NOMO-1 (cell line): ENCODE measurements around the gene TAS2R60.
"Not testable (repeated sequence)": the region's sequence is repeated elsewhere in the genome, so short reads cannot be mapped to it uniquely, and the experiment has no call there.

Experiments
- DNase-seq, 2 experiments: peaks; one replicate each; lab custom pipeline; 2025; ENCODE audit not compliant: unreplicated experiment in 2 of 2; lab: John Stamatoyannopoulos, UW

The TAS2R60 gene, protein sequence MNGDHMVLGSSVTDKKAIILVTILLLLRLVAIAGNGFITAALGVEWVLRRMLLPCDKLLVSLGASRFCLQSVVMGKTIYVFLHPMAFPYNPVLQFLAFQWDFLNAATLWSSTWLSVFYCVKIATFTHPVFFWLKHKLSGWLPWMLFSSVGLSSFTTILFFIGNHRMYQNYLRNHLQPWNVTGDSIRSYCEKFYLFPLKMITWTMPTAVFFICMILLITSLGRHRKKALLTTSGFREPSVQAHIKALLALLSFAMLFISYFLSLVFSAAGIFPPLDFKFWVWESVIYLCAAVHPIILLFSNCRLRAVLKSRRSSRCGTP

DNA sequence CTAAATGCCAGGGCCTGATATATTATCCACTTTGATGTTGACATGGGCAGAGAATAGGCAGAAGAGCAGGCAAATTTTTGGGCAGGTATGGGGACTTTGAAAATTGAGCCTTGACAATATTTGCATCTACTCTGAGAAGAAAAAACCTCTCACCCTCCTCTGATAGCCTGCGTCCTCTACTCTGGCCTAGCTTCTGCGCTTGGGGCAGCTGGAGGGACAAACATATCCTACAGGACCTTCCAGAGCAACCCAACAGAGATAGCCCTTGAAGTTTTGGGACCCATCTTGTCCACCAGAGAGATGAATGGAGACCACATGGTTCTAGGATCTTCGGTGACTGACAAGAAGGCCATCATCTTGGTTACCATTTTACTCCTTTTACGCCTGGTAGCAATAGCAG lies at the start of gene TAS2R60:
Gene TAS2R60, plus strand, starts transcription at position 301 of the 400 bp plus-strand sequence. Its CDS starts 0 bp downstream, at position 301.
- no peak for DNase-seq

DNA sequence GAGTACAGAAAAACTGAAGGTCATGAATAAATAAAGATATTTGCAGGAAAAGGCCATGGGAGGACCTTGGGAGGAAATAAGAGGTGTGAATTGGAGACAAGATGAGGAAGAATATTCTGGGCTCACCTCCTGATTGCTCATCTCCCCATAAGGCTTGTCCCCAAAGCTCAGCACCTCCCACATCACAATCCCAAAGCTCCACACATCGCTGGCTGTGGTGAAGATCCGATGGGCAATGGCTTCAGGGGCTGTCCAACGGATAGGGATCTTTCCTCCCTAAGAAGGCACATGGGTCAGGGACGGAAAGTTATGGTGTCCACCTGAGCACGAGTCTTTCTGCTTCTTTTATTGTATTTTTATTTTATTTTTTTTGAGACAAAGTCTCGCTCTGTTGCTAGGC lies 49.2 kb upstream of the TAS2R60 start:
- DNase-seq, result no peak

DNA sequence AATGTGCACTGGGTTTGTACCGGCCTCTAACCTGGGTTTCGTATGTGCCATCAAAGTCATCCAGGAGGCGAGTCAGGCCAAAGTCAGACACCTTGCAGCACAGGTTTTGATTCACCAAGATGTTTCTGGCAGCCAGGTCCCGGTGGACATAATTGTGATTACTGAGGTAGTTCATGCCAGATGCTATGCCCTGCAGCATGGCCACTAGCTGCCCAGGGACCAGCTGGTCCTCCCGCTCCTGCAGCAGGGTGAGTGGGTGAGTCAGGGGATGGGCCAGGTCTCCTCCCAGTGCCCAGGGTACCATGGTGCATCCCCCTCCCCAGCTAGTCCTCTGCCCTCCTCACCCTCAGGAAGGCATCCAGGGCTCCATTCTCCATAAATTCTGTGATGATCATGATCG lies 48.5 kb upstream of the TAS2R60 start:
- DNase-seq, result no peak

DNA sequence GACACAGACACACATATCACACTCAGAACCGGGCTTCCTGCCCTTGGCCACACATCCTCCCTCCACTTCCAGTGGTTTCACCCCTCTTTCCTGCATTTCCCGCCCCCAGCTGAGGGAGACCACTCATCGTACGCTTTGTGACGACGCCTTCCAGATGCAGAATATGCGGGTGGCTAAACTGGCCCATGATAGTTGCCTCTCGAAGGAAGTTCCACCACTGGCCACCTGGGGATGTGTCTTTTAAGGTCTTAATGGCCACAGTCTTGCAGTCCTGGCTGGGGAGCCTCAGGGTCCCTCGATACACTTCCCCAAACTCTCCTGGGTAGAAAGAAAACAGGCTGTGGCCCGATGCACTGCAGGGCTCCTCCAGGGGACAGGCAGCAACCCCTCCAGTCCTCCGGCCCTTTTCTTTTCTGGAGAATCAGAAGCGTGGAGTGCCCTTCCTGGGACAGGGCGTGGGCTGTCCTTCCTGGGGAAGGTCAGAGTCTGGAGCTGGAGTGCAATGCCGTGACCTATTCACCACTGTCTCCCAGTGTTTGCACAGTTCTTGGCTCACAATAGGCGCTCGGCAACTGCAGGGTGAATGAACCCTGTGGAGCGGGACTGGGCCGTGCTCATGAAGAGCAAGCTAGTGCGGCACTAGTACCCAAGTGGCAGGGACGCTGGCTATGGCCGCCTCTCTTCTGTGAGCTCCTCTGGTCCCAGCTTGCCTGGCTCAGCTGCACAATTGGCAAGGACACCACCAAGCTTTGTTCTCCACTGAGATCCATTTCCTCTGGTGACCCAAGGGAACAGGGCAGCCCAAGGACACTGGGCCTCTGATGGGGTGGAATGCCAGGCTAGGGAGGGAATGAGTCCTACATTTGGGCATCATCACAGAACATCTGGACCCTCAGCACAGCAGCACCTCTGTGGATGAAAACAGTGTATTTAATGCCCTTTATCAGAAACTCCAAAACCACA lies 47.8 kb upstream of the TAS2R60 start:
- DNase-seq, result no peak

DNA sequence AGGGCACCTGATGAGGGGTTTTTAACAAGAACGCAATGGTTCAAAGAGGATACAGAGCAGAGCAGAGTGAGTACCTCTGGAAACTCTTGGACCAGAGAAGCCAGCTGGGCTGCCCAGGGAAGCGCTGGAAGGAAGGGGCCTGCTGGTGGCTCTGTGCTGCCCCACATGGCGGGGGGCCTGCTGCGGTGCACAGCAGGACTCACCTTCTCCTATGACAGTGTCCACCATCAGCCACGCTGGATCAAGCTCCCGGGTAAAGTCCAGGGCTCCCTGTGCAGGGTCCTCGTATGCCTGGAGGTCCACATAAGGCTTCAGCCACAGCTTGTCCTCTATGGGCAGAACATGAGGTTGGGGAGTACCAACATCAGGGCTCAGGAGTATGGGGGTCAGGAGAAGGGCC lies 47.1 kb upstream of the TAS2R60 start:
- no peak for DNase-seq

DNA sequence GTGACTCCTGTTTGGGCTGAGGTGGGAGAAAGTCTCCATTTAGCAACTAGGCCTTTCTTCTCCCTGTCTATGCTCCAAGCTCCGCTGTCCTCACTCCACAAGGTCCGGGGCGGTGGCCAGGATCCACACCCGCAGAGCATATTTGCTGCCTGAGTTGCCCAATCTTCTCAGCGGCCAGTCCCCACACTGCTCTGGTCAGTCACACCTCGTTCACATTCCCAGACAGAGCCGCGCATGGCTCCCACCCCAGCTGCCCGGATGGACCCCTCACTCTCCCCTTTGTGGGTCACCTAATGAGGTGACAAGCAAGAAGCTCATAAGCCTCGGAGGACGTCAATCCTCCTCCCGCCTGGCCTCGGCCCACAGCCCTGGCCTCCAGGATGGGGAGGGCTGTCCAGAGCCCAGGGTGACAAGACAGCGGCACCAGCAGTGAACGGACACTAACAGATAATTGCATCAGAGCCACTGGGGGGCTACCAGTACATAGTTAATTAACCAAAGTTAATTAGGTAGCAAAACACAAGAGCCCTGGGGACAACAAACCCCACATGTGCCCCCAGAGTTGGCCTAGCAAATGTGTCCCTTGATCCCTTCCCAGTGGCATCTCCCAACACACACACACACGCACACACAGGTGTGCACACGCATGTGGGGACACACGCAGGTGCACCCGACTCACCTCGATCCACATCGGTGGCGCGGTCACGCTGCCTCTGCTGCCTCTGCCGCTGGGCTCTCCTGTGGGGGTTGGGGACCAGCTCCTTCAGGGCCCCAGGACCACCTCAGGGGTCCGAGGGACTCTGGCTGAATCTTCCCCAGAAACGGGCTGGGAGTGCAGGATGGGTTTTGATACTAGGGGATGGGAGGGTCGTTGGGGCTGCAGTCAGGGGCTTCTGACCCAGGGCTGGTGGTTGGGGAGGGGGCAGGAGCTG lies 46.4 kb upstream of the TAS2R60 start:
- no peak for DNase-seq

DNA sequence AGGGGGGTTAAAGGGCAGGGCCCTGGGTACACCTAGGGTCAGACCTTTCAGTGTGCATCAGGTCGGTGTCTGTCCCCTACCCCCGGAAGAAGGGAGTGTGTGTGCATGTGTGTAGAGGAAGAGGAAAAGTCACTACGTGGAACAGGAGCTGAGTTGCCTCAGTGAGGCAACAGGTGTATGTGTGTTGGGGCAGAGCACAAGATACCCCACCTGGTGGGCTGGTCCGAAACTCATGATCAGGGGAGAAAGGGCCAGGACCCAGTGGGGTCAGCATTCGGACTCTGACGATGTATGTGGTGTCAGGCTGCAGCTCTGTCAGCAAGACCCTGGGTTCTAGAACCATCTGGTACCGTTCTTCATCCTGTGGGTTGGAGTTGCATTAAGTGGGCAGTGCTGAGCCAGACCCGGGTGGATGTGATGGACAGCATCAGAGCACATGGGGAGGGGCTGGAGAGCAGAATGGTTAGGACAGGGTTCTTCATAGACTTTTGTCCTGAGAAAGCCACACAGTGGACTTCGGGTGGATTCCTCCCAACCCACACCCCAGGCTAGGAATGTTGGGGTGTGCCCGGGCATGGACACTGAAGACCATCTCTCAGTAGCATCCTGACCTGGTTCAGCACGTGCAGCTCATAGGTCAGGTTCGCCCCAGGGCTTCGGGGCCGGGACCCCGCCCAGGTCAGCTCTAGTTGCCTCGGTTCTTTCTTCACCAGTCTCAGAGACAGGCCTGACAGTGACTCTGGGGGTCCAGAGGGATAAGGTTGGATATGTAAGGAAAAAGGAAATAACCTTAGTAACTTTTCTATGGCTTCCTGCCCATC lies 45.3 kb upstream of the TAS2R60 start:
- no peak for DNase-seq

DNA sequence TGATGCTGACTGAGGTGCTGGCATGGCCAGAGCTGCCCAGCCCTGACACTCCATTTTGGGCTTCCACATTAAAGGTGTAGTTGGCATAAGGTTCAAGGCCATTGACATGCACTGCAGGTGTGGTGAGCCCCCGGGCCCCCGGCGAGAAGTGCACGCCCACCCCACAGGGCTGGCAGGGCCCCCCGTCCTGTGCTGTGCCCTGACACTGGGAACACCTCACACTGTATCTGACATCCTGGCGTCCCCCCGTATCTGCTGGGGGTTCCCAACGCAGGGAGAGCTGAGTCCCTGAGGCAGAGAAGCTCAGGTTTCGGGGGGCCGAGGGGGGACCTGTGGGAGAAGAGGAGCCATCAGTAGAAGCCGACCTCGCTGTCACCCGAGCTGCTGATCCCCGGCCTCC lies 44.6 kb upstream of the TAS2R60 start:
- DNase-seq, result no peak

DNA sequence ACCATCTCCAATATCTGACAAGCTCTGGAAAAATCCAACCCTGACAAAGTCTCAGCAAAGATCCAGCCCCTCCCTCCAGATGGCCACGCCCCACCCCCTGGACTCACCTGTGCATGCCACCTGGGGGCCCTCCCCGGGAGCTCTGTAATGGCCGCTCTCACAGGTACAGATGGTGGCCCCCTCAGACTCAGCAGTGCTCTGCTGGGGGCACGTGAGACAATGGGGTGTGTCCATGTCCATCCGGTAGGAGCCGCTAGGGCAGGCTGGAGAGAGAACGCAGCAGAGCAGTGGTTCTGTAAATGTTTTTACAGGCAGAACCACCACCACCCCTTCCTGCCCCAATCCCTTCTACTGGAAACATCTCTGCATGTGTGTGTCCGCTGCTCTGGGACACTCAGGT lies 44.1 kb upstream of the TAS2R60 start:
- DNase-seq, result no peak

DNA sequence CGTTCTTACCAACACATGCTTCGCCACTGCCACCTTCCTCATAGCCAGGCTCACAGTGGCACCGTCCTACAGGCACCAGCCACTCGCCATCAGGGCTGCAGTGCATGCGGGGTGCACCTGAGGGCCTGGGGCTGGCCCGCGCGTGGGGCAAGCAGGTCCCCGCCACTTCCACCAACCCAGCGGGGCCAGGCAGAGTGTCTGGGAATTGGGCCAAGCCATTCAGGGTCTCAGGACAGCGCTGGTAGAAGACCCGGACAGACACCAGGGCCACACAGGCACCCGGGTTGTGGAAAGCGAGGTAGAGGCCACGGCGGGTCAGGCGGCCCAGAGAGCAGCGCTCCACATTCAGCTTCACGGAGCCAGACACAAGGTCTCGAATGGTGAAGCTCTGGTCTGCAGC lies 43.6 kb upstream of the TAS2R60 start:
- no peak for DNase-seq

DNA sequence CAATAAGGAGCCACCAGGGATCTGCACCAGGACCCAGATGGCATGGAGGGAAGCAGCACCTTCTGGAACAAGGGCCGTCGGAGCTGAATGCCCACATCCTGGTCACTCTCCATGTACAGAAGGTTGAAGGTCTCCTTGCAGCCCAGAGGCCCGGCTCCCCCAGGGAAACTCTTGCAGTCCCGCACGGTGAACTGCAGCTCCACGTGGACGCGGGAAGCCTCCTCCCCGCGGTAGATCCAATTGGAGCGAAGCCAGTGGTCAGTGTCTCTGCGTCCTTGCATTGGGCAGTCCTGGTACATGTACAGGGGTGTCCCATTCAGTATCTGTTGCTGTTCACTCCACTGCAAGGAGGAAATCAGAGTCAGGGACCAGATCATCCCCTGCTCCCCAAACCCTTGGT lies 42.0 kb upstream of the TAS2R60 start:
- DNase-seq, result no peak

DNA sequence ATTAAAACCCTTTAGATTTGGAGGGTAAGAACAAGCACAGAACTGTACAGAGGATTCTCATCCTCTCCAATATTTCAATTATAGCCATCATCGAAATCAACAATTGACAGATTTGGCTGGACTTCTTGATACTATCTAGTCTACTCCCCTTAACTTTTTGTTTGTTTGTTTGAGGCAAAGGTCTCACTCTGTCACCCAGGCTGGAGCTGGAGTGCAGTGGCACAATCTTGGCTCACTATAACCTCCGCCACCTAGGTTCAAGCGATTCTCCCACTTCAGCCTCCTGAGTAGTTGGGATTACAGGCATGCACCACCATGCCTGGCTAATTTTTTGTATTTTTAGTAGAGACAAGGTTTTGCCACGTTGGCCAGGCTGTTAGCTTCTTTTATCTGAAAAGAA lies 41.0 kb upstream of the TAS2R60 start:
- DNase-seq, result not testable (repeated sequence)

DNA sequence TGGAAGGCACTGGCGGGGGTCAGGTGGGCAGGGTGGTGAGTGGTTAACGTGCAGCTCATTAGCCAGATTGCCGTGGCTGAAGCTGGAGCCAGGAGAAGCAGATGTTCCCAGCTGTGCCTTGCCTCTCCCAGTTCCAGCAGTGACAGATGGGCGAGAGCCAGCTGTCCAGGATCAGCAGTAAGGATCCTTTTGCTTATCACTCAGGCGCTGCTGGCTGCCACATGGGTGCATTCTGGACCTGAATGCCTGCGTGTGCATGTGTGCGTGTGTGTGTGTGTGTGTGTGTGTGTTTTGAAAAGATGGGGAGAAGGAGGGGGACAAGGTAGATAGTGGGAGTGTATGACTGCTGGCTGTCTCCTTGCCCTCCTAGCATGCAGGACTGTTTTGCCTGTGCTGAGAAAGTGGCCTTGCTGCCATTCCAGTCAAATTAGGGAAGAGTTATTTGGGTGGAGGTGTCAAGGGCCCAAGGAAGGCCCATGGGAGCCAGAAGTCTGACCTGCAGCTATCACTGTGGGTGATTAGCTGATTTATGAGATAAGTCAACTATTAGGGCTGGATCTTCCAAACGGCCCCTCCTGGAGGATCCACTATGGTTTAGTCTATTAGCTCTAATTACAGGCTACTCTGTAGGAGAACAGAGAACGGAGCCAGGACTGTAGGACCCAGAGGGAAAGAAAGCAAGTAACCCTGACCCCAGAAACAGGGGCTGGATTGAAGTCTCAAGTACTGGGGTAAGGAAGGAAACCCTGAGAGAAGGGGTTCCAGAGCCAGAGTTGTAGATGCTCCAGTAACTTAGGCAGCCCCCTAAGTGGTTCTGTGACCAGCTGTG lies 37.9 kb upstream of the TAS2R60 start:
- DNase-seq, result no peak

DNA sequence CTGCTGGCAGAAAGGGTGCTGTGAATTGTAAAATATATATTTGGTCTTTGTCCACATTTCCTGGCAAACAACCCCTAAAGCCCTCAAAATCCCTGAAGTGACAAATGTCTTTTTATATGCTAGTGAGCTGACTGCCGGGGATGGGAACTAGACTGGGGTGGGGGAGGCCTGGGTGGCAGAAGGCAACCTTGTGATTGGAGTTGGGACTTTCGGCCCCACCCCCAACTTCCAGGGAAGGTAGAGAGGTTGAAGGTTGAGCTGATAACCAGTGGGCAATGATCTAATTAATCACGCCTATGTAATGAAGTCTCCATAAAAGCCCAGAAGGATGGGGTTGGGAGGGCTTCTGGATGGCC lies 37.3 kb upstream of the TAS2R60 start:
- no peak for DNase-seq

DNA sequence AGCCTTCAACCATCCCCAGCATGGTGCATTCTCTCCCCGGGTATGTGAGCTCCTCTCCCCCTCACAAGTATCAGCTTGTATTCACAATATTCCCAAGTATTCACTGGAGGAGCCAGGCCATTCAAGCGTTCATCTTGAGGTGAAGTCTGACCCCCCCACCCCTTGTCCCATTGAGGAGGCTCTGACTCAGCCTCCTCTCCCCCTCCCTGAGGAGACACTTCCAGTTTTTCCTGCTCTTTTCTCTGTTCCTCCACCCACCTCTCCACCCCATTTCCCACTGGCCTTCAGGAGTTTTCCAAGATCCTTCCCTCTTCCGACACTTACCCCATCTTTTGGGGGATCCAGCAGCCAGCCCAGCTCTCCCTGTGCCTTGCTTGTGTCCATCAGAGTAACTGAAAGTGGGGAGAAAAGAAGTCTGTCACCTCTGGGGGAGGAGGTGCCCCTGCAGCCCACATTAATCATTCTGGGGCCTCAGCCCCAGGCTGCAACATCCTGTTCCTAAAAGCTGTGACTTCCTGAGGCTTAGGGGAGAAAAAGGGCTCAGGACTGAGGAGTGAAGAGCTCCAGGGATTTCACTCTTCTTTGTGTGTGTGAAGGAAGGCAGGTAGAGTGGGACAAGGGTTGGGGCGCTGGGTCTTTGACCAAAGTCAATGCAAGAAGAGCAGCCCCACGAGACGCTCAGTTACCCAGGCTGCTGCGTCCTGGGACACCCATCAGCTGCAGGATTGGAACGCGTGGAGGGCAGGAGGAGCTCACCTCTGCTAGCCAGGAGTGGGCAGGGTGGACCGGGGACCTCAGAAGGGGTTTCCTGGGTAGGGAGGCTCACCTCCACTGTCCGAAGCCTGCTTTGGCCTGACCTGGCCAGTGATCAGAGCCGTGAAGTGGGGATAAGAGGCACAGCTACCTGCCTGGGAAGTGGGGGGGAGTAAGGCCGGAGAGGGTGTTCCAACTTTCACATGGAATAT lies 35.7 kb upstream of the TAS2R60 start:
- DNase-seq, result peak; percentile 13 to 22

DNA sequence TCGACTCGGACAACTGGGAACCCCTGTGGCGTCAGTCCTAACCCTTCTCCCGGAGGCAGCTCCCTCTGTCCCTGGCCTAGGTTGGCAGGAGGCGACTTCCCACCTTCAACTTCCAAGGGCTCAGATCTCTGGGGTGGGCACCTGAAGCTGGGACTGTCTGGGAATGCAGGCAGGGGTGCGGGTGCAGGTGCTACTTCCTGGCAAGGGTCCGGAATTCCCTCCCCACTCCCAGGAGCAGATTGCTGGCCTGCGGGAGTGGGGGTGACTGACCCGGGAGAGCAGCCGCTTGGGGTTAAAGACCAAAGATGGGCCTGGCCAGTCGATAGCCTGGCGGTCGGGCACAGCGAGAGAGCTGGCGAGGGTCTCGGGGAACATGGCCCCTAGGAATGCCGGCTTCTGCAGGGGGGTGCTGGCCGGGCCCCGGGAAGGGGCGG lies 35.0 kb upstream of the TAS2R60 start:
- no peak for DNase-seq

DNA sequence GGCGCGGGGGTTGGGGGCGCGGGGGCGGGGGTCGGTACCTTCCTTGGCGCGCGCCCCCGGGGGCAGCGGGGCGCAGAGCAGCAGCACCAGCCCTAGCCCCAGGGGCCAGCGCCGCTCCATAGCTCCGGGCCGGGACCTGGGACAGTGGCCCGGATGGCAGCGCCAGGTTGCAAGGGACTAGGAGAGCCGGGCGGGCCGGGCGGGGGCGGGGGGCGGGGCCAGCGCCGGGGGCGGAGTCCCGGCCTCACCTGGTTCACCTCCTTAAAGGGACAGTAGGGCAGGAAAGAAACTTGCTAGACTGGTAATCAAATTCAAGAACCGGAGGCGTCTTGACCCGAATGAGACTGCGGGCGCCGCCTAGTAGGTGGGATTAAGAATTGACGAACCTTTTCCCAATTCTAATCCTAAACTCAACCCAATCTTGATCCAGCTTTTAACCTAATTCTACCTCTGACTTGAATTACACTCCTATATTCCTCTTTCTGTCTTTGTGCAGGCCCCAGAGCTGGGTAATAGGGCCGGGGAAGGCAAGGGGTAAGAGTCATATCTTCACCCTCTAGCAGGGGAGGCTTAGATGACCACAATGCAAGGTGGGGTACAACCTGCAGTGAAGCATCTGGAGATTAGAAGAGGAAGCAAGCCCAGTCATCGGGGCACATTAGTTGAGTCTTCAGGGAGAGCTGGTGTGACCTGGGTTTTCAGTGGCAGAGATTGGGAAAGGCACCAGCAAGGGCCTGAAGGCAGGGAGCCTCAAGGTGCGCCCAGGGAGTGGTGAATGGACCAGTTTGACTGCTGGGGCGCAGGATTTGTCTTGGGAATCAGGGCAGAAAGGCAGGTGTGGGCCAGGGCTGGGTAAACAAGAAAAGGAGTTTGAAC lies 34.3 kb upstream of the TAS2R60 start, which contains the start of gene EPHA1:
Gene EPHA1, minus strand, starts transcription at position 171 of the 876 bp plus-strand sequence. Its CDS starts 51 bp downstream, at position 120.
- no peak for DNase-seq
